ENCODE data around the gene DUSP2.
A peak's percentile ranks its signal among the peaks of the same experiment; 100 is the strongest.
"Not testable (repeated sequence)": the region's sequence is repeated elsewhere in the genome, so short reads cannot be mapped to it uniquely, and the experiment has no call there.

Gene DUSP2

DNA sequence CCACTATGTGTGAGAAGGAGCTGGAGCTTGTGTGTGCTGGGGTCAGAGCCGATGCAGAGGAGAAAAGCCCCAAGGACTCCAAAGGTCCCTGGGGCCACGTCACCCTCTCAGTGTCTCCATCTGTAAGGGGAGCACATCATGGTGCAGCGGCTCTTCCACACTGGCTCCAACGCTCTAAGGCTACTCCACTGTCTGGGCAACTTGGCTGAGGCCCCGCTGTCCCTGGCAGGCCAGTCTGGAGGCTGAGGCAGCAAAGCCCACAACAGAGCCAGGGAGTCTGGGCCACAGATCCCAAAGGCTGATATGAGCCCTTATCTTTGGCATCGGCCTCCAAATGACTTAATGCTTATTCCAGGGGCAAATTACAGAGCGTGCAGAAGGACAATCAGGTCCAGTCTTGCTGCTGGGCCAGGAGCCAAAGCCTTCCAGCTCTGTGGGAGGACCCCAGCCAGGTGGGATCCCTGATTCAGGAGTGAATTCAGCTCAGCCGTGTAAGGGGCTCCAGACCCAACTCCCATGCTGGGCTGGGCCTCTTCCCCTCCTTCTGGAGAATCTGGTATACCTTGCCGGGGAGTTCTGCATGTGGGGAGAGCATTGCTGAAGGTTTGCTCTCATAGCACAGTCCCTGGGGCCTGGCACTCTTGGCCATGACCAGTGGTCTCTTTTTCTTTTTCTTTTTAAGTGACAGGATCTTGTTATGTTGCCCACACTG is 1.8 kb upstream of the DUSP2 start:
- DNase-seq, result no peak

DNA sequence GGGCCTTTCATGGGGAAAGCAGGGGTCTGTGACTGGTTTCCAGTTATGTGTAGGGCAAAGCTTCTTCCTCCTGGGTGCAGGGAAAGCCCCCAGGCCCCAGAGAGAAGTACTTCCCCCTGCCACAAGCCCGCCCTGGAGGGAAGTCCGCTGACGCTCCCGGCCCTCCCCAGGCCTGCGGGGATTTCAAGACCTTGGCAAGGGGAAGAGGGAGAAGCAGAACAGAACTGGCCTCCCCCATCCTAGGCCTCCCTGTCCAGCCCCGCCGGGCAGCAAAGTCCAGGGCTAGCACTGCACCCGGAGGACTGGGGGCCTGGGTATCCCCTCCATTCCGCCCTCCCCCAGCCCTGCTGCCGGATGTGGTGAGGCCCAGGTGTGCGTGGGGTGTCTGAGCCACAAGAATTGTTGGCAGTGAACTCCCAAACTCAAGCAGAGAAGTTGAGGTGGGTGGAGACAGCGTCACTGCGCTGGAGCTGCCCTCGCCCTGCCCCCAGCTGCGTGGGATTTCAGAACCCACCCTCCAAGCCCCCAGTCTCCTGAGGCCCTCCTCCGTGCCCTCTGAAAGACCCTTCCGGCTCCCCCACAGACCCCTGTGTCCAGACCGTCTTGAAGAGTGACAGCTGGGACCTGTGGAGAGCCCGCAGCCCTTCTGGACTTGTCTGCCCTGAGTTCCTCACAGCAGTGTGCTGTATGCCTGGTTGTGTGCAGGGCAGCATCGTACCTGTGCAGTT is 1.1 kb upstream of the DUSP2 start:
- peak; percentile 82 for DNase-seq

DNA sequence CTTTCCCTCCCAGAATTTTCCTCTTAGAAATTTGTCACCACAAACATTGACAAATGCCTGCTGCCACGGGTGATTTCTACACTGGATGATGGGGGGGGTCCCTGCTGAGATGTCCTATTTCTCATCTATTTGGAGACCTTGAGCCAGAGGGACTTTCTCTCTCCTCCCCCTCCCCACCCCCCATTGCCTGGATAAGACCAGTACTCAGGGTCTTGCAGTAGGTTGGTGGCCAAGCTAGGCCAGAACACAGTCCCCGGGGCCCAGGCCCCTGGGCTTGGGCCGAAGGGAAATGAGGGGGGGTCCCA is 560 bp upstream of the DUSP2 start:
- no peak for DNase-seq

DNA sequence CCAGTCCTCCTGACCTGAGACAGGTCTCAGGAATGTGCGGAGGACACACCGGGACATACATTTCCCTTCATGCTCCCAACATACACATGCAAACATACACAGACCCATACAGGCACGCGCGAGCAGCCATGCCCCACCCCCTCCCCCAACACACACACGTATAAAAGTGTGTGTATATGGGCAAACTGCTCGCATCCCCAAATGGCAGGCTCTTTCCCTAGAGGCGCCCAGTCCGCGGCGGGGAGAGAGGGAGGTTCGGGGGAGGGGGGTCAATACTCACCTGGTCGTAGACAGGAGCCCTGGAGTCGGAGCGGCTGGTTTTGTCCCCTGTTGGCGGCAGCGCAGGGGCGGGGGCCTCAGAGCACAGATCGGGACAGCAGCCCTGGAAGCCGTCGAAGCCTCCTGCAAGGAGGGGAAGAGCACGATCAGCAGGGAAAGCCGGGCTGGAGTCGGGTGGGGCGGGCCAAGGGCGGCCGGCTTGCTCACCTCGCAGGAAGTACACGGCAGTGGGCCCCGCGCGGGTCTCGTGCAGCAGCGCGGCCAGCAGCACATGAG is 682 bp downstream of the DUSP2 start:
- peak; percentile 43 for DNase-seq

DNA sequence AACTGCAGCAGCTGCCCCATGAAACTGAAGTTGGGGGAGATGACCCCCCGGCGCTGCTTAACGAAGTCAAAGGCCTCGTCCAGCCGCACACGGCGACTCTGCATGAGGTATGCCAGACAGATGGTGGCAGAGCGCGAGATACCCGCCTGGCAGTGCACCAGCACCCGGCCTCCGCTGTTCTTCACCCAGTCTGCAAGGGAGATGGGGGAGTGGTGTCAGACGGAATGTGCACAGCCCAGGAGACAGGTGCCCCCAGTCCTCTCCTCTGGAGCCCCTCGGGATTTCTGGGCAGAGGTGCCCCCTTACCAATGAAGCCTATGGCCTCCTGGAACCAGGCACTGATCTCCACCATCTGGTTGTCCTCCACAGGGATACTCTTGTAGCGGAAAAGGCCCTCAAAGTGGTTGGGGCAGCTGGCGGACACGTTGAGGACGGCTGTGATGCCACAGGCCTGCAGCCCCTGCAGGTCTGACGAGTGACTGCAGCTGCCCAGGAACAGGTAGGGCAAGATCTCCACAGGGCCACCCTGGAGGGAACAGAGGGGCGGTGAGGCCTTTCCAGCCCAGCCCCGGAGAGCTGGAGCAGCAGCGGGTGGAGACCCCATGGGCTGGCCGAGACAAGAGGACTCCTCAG is 1.3 kb downstream of the DUSP2 start:
- peak; percentile 31 for DNase-seq

DNA sequence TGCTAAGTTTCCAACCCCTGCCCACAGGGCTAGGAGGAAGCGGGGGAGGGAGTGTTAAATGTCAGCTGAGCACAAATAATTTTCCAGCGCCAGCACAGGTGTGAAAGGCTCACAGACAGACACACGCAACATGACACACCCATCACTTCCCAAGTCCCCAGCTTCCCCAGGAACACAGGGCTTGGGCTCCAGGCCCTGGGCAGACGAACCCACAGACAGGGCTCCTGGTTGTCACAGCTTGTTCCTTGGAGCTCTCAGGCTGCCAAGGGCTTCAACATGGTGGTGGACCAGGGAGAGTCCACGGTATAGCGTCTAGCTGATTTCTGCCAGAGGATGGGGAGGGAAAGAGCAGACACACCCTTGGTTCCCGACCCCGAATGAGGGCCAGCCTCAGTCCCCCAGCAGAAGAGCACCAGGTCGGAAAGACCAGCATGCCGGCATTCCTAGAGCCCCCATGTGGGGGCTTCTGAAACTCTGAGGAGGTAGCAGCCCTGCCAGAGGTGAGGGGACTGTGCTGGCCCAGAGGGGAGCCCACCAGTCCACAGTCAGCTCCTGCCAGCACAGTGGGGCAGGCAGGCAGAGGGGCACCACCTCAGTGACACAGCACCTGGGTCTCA is 1.9 kb downstream of the DUSP2 start:
- peak; percentile 48 for DNase-seq

DNA sequence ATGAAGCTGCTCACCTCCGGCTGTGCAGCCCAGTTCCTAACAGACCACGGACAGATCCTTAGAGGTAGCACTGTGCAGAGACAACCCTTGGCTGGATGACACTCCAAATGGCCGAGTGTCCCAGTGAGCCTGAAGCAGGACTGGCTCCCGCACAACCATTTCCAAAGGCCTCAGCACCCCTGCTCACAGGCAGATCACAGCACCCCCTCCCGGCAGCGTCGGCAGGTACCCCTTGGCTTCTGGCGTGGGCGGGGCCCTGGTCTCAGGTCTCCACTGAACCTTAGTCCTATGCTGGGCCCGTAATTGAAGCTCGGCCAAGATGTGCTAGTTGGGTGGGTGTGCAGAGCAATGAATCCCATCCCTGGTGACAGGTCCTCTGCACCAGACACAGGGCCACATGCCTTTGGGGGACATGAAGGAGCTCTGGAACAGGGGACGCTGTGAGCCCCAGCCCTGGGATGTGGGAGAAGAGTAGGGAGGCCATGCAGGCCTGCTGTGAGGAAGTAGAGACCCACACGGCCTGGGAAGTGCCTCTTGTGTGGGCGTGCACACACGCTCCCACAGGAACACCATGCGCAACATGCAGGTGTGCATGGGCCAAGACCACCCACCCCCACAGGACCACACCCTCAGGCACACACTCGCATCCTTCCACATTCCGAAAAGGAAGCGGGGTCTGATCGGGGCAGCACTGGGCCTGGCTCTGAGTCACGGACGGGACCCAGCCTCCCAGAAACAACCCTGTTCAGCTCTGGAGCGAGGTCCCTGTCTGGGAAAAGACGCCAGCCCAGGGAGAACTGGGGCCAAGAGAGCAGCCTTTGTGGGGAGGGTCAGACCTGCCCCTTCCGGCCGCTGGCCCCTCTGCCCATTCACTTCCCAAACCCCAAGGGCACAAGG is 2.8 kb downstream of the DUSP2 start:
- DNase-seq, result peak; percentile 74

DNA sequence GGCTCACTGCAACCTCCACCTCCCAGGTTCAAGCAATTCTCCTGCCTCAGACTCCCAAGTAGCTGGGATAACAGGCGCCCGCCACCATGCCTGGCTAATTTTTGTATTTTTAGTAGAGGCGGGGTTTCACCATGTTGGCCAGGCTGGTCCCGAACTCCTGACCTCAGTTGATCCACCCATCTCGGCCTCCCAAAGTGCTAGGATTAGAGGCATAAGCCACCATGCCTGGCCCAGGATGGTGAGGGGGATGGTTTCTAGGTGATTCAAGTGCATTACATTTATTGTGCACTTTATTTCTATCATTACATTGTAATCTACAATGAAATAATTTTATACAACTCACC is 3.6 kb downstream of the DUSP2 start:
- not testable (repeated sequence) for DNase-seq

DNA sequence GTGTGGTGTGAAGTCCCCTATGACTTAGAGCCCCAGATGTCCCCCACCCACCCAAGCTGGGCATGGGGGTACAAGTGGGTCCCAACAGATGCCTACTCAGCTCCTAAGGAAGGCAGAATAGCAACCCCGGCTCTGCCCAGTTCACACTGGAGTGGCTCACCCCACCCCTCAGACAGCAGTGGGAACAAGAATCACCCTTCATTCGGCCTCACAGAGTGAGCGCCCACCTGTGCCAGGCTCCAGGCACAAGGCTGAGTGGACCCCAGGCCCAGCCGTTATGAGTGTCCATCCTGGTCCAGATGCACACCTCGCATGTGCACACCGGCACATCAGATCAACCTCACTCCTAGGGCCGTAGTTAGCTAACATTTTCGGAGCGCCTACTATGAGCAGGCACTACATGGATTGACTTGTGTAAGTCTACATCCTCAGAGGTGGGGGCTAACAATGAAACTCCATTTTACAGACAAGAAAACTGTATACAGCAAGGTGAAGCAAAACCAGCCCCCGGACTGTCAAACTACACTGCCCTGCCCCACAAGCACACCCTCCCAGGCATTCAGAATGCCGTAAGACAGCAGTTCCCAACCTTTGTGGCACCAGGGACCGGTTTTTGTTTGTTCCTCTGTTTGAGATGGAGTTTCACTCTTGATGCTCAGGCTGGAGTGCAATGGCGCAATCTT is 4.2 kb downstream of the DUSP2 start:
- DNase-seq, result peak; percentile 54

DNA sequence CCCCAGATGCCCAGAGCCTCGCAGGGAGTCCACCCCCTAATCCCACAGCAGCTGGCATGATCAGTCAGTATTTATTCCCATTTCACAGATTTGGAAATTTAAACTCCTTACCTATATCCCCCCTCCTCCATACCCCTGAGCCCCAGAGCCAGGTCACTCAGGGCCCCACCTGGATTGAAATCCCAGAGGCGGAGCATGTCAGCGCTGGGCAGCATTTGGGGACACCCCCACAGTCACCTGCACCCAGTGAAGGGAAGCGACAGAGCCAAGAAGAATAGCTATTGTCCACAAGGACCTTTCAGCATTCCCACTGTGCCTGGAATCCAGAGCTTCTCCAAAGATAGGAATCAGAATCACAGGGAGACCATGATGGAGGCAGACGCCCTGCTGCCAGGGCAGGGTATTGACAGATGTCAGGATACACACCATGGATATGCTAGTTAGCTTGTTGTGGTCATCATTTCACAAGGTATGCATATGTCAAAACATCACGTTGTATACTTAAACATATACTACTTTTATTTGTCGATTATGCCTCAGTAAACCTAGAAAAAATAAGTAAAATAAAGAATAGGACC is 6.0 kb downstream of the DUSP2 start:
- no peak for DNase-seq

DNA sequence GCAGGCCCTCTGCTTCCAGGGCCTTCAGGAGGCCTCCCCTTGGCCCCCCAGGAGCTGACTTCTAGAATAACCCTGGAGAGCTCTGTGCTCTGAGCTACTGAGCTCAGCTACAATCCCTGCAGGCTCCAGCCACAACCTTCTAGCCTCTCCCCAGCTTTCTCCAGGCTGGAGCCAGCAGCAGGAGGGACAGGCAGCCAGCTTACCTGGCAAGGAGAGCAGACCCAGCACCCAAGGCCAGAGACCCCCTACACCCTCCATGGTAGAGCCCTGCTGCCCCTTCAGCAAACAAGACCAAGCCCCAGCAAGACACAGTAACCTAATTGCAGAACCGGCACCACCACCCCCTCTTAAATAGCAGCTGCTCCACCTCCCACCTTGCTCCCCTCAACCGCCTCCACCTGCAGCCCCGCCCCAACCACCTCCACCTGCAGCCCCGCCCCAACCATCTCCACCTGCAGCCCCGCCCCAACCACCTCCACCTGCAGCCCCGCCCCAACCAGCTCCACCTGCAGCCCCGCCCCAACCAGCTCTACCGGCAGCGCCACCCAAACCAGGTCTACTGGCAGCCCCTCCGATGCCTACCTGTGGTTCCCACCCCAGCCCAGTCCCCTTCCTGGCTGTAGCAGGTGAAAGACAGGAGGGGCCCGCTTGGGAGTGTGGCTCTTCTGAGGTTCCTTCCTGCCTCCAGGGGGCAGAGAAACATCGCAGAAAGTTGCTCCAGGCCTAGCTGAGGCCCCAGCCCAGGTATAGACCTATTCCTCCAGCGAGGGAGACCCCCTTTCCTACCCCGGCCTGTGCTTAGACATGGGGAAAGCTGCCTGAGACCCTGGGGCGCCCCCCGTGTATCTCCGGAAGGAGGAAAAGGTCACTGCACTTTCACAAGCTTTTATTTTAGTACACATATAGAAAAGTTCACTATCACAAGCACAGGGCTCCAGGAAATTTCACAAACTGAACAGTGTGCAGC is 6.8 kb downstream of the DUSP2 start, which contains the start of gene ASTL:
Gene ASTL (minus strand): TSS at position 324 of the 967 bp plus-strand sequence. CDS start 66 bp downstream, at position 258.
- DNase-seq, result peak; percentile 62

DNA sequence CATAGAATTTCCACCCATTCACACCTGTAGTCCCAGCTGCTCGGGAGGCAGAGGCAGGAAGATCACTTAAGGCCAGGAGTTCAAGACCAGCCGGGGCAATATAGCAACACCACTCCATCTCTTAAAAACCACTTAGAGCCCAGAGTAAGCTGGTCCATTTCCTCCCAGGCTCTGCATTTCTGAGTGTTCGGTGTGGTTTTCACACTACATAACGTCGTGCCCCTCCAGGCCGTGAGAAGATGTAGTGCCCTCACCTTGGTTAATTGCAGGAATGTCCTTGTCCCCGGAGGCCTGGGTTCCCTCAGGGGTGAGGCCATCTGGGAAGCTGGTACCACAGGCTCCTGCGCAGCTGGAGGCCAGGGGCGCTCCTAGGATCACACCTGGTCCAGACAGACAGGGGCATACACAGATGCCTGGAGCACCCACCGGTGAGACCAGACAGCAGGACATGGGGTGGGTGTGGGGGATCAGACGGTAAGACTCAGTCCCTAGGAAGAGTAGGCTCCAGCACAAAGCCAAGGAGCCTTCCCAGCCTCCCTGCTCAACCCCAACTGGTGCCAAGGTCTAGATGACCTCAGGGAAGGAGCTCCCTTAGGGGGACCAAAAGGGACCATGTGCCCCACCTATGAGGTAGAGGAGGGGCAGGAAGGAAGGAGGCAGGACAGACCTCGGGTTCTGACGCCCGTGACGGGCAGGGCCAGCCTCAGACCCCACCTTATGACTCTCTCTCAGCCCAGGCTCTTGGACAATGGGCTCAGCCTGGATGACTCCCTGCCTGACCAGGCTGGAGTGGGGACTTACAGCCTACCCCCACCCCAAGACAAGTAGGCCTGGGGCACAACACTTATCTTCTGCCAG is 7.7 kb downstream of the DUSP2 start:
- no peak for DNase-seq

DNA sequence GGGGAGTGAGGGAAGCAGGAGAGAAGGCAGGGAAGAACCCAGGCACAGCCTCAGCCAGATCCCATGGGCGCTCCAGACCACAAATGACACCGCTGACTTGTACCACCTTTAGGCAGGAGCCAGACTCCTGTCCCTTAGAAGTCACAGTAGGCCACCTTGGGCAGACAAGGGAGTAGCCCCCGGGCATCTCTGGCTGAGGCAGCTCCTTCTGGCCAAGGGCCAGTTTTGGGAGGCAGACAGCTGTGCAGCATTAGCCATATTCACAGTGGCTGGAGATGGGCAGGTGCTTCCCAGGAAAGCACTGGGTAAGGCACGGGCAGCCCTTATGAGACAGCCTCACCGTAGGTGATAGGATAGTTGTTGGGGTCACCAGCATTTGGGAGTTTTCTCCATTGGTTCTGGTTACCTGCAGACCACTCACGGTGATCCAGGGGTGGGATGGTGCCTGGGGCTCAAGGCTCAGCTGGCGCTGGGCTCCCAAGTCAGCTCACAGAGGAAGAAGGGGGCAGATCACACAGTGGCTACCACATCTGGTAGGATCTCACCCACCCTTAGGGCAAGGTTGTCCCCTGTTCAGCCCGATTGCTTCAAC is 9.0 kb downstream of the DUSP2 start:
- no peak for DNase-seq

DNA sequence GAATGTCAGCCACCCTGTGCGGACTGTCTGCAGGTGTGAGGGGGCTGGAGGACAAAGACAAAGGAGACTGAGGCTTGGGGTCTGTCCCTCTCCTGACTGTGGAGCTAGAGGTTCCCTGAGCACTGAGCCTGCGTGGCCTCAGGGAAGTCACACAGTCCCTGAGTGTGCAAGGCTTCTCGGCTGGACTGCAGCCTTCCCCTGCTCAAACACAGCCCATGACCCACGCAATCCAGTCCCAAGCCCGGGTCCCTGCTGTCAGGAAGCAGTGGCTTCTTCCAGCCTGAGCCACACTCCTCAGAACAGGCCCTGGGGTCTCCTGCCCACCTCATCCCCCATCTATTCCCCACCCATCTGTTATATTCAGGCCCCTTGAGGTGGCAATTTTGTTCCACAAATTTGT is 9.6 kb downstream of the DUSP2 start:
- no peak for DNase-seq

DNA sequence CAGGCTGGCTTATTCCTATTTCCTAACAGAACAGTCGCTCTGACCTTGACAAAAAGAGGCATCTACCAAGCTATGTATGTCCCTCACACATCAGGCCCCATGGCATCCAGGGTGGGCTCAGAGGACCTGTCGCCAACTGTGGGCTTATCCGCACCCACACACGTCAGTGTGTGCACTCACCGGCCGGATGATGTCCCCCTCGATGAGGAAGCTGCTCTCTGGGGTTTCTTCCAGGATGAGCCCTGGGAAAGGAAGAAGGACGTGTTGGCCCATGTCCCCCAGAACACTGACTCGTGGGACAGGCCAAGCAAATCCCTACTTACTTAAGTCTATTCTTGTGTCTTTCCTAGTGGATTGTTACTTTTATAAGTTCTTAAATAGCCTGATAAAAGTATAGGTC is 10.1 kb downstream of the DUSP2 start:
- DNase-seq, result no peak

DNA sequence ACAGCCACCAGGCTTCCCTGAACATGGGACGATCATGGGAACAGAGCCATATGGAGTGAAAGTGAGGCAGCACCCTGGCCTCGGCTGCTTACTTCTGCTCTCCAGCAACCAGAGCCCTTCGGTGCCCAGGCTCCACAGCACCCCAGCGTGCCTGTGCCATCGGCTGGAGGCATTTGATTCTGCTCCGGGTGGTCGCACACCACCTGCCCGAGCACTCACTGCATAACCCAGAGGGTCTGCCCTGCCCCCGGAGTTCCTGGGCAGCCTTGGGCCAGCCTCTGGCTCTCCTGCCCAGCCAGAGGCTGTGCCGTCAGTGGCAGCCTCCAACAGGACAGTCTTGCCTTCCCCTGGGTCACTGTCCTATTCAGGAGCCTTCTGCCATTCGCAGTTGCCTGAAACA is 10.8 kb downstream of the DUSP2 start:
- no peak for DNase-seq

DNA sequence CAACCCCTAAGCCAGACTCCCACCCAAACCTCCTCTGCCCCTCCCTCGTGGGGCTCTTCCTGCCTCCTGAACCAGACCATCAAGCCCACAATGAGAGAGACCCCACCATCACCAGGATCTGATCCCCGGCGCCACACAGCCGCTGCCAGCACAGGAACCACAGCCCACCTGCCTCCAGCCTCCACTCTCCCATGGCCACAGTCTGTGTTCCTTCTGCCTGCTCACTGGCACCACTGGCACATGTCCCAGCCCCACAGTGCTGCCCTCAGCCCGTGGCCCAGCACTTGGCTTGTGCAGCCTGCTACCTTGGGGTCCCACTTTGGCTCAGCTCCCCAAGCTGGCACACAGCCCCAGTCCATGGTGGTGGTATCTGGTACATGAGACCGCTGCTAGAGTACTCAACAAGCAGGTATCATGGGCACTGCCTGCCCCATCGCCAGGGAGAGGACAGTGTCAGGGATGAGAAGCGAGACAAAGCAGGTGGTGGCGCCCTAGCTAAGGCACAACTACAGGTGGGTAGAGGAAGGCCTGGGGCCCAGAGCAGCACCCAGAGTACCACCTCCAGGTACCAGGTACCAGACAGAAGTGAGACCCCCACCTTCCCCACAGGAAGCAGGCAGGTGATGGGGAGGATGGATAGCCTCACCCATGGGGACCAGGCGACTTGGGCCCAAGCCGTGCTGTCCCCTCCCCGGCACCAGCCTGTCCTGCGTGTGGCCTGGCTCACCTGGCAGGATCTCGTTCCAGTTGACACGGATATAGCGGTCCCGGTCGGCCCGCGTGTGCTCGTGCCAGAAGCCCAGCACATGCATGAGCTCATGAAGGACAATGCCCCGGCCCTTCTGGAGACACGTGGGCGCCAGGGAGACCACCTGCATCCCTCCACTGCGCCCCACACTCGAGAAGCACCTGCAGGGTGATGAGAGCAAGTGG is 13.2 kb downstream of the DUSP2 start:
- no peak for DNase-seq

All from activated CD4-positive, alpha-beta T cell treated with anti-CD3 and anti-CD28 coated beads for 1 hour (primary cell).